ENCODE measurements around the gene XIST.
"Not testable (repeated sequence)": the region's sequence is repeated elsewhere in the genome, so short reads cannot be mapped to it uniquely, and the experiment has no call there.

XIST gene

GRCh38 chrX:73825569-73825968, 26.9 kb downstream of the XIST start:
- TF ChIP-seq CTCF (IDR thresholded peaks at IDR 0.05; ENCODE audit: low read depth, low read length), result no peak
- no peak overlapping the region for H3K4me3 ChIP-seq (ENCODE audit: low read depth, low read length)
- no peak for DNase-seq (ENCODE audit: low read depth, low spot score)
- in situ Hi-C loops (cut with HindIII; ENCODE audit: low sequenced_read_pairs), result no loop called here

DNA sequence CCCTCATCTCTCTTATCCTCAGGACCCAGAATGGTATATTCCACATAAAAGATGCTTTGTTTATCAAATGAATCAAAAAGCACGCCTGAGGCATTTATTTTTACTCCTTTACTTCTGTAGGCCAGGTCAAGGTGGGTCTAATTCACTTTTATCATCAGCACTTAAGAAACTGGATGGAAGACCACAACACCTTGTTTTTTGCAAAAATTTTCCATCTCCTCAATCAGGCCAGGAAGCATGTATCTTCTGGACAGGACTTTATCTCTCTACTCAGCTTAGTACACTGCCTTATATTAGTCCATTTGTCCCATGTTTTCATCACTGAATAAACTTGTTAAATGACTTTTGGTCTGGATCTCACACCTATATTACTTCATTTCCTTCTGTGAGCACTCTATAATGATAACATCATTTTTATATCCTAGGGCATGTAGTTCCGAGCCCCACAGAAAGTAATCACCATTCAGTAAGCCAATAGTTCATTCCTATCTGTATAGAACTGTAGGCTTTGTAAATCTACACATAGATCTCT, 29.0 kb downstream of the XIST start:
- H3K4me3 ChIP-seq (ENCODE audit: low read depth, low read length), result no peak overlapping the region
- TF ChIP-seq CTCF (IDR thresholded peaks at IDR 0.05; ENCODE audit: low read depth, low read length), result no peak
- in situ Hi-C loops (cut with HindIII; ENCODE audit: low sequenced_read_pairs), result no loop called here
- no peak for DNase-seq (ENCODE audit: low read depth, low spot score)

DNA sequence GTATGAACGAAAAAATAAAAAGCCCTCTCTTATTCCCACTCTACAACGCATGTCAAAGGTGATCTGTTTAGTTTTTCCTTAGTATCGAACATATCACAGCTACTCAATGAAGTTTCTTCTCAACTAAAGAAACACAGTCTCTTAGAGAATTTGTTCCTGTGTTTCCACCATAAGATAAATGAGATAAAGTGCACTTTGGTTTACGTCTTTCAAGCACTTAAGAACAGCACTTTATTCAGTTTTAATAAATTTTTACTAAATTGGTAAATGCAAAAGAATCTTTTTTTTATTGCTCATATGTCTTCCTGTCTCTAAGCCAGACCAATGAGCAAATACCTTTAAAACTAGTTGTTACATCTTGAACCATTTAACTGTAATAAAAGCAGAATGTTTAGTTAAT, 29.7 kb downstream of the XIST start:
- in situ Hi-C loops (cut with HindIII; ENCODE audit: low sequenced_read_pairs), result no loop called here
- no peak for TF ChIP-seq CTCF (IDR thresholded peaks at IDR 0.05; ENCODE audit: low read depth, low read length)
- no peak for DNase-seq (ENCODE audit: low read depth, low spot score)
- H3K4me3 ChIP-seq (ENCODE audit: low read depth, low read length), result no peak overlapping the region

- TF ChIP-seq CTCF (IDR thresholded peaks at IDR 0.05; ENCODE audit: low read depth, low read length), result no peak
- no peak for DNase-seq (ENCODE audit: low read depth, low spot score)
- in situ Hi-C loops (cut with HindIII; ENCODE audit: low sequenced_read_pairs), result no loop called here
- no peak overlapping the region for H3K4me3 ChIP-seq (ENCODE audit: low read depth, low read length)
These were observed 30.5 kb downstream of the XIST start for GRCh38 chrX:73821921-73822559.

- in situ Hi-C loops (cut with HindIII; ENCODE audit: low sequenced_read_pairs); DNase-seq (ENCODE audit: low read depth, low spot score); H3K4me3 ChIP-seq (ENCODE audit: low read depth, low read length): not testable (repeated sequence)
These were observed 32.5 kb downstream of the XIST start for GRCh38 chrX:73819864-73820558.

- in situ Hi-C loops (cut with HindIII; ENCODE audit: low sequenced_read_pairs), result no loop called here
- no peak overlapping the region for H3K4me3 ChIP-seq (ENCODE audit: low read depth, low read length)
- no peak for TF ChIP-seq CTCF (IDR thresholded peaks at IDR 0.05; ENCODE audit: low read depth, low read length)
- no peak for DNase-seq (ENCODE audit: low read depth, low spot score)
These were observed 34.1 kb downstream of the XIST start for GRCh38 chrX:73818200-73819116.

All from astrocyte of the spinal cord (primary cell).